DND-41 (cell line): ENCODE results near the gene RCBTB1.

Source experiments
- CTCF ChIP-seq: IDR thresholded peaks from 2 replicates; pipeline ENCODE4 v1.5.1; 2012; ENCODE audit warnings: borderline replicate concordance, low read length, moderate library complexity, mild to moderate bottlenecking; ENCODE audit not compliant: poor library complexity, severe bottlenecking; ENCODE audit errors: extremely low read depth
- EZH2 ChIP-seq: IDR thresholded peaks from 3 replicates; pipeline ENCODE4 v1.6.1; 2012; ENCODE audit warnings: borderline replicate concordance, low read depth, mild to moderate bottlenecking, moderate library complexity, low read length, inconsistent platforms; ENCODE audit not compliant: severe bottlenecking

- no peak for TF ChIP-seq CTCF
- no peak for TF ChIP-seq EZH2
Observed at GRCh38 chr13:49633710-49634109, 48.4 kb upstream of the RCBTB1 start.
